Measurements from ENCODE around the gene APOBEC3B. TPM values are rescaled to one million over a fixed set of nuclear protein-coding genes. Genes with fewer than 3 reads are reported as not detected.

APOBEC3B gene
- total RNA-seq: 17.0 and 17.2 TPM in 2 replicates

DNA sequence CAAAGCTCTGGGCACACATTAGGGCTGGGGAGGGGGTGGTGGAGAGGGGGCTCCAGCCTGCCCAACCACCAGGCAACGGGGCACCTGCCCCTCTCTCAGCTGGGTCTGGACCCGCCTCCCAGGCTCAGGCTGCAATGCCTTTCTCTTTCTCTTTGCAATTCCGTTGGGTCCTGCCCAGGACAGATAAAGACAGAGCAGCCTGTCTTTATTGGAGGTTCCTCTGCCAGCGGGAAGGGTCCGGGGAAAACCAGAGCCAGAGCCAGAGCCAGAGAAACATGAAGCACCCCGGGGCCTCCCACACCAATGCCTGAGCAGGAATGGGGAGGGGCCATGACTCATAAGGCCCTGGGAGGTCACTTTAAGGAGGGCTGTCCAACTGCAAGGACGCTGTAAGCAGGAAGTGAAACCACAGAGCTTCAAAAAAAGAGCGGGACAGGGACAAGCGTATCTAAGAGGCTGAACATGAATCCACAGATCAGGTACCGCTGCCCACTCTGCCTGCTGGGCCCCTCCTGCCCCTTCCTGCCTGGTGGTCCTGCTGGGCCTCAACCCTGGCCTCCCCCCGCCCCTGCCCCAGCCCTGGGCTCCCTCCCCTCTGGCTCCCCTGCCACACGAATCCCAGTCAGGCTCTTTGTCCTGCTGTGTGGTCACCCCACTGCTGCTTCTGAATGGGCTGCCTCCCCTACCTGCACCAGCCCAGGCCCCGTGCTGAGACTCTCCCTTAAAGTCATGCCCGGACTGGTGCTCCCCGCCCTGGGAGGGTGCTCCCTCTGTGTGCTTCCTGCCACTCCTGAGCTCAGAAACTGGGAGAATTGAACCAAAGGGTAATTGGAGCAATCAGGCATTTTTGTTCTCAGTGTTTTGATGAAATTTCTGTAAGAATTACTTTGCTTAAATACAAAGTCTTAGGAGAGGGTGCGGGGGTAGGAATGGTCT lies at the start of gene APOBEC3B:
Gene APOBEC3B (plus strand): TSS at position 356 of the 936 bp plus-strand sequence. CDS start 107 bp downstream, at position 463.
- peak; percentile 76 for DNase-seq (ENCODE audit: low spot score)
- H3K27ac Mint-ChIP-seq: peak within 1 kb of the TSS; percentile 95
- peaks cover 7% of the 10 kb centered on the region for H3K9me3 Mint-ChIP-seq
- H3K36me3 Mint-ChIP-seq (ENCODE audit: low read depth): peaks cover 32% of the 10 kb centered on the region
- H3K4me3 Mint-ChIP-seq (ENCODE audit: low read depth): peak within 1 kb of the TSS; percentile 84
- H3K27me3 Mint-ChIP-seq (ENCODE audit: low read depth): peaks cover 2% of the 10 kb centered on the region
- intact Hi-C loops (cut with micrococcal nuclease): no loop called here
- H3K4me1 Mint-ChIP-seq (ENCODE audit: low read depth): peaks cover 41% of the 10 kb centered on the region

DNA sequence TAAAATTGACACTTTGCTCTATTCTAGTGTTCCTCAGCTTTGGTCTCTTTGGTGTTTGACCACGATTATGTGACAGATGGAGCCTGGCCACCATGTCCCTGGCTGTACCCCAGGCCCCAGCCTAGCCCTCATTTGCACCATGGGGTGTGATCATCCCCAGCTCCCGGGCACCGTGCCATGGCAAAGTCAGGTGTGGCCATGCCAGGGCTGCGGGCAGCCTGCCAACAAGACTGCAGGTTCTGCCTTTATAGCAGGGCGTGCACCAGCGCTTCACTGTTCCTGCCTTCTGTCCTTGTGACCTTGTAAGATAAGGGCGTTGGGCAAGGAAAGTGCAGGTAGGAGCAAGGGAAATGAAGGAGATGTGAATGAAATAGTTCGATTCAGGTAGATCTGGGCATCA lies 47.1 kb upstream of the APOBEC3B start:
- peaks cover 43% of the 10 kb centered on the region for H3K27me3 Mint-ChIP-seq (ENCODE audit: low read depth)
- DNase-seq (ENCODE audit: low spot score): no peak
- H3K4me1 Mint-ChIP-seq (ENCODE audit: low read depth): peaks cover 5% of the 10 kb centered on the region
- H3K36me3 Mint-ChIP-seq (ENCODE audit: low read depth): no peaks in the 10 kb centered on the region
- intact Hi-C loops (cut with micrococcal nuclease): no loop called here
- H3K27ac Mint-ChIP-seq: no peak overlapping the region
- H3K9me3 Mint-ChIP-seq: no peaks in the 10 kb centered on the region
- no peak overlapping the region for H3K4me3 Mint-ChIP-seq (ENCODE audit: low read depth)

DNA sequence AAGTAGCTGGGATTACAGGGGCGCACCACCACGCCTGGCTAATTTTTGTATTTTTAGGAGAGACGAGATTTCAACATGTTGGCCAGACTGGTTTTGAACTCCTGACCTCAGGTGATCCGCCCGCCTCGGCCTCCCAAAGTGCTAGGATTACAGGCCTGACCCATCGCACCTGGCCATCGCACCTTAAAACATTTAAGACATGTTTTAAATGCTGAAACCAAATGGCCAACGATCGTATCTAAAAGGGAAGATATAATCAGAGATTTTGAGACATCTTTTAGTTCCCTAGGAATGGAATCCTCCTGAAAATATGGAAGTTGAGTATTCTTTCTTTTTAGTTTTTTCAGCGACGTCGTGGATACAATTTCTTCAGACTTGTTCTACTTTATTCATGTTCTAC lies 46.5 kb upstream of the APOBEC3B start:
- Mint-ChIP-seq H3K27ac (no peak overlapping the region), H3K9me3 (no peaks in the 10 kb centered on the region), H3K27me3 (ENCODE audit: low read depth) (peaks cover 44% of the 10 kb centered on the region), H3K4me1 (ENCODE audit: low read depth) (peaks cover 5% of the 10 kb centered on the region), H3K4me3 (ENCODE audit: low read depth) (no peak overlapping the region), H3K36me3 (ENCODE audit: low read depth) (no peaks in the 10 kb centered on the region)
- intact Hi-C loops (cut with micrococcal nuclease): no loop called here
- DNase-seq (ENCODE audit: low spot score): no peak

DNA sequence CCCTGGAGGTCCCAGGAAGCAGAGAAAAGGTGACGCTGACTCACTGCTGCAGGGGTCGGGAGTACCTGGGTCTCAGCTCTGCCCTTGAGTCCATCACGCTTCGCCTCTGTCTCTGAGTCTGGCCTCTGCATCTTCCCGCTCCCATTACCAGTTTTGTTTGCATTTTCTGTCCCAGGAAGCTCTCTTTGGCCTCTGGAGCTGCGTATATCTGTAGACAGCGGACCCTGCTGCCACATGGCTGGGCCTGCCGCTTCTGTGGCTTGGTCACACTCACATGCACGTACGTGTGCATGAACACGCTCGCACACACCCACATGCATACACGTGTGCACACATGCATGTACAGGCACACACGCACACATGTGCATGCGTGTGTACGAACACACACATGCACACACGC lies 45.6 kb upstream of the APOBEC3B start:
- Mint-ChIP-seq H3K27me3 (ENCODE audit: low read depth) (peaks cover 44% of the 10 kb centered on the region), H3K4me1 (ENCODE audit: low read depth) (peaks cover 14% of the 10 kb centered on the region), H3K27ac (no peak overlapping the region), H3K36me3 (ENCODE audit: low read depth) (no peaks in the 10 kb centered on the region), H3K9me3 (no peaks in the 10 kb centered on the region), H3K4me3 (ENCODE audit: low read depth) (no peak overlapping the region)
- no peak for DNase-seq (ENCODE audit: low spot score)
- intact Hi-C loops (cut with micrococcal nuclease): no loop called here

DNA sequence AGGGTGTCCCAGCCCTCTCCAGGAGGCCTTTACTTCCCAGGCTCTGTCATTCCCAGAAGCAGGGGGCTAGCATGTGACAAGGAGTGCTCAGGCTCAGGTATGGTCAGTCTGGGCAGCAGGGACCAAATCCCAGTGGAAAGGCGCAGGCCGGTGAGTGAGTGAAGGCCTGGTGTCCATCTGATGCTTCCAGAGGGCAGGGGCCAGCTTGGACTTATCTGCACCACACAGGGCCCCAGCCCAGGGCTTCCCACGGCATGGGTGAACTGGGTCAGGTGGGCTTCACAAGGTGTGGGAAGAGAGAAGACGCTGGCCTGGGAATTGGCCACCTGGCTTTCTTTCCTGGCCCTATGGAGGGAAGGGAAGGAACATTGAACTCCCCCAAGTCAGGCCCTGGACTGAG lies 45.1 kb upstream of the APOBEC3B start:
- DNase-seq (ENCODE audit: low spot score): no peak
- intact Hi-C loops (cut with micrococcal nuclease): no loop called here
- Mint-ChIP-seq H3K9me3 (no peaks in the 10 kb centered on the region), H3K27ac (no peak overlapping the region), H3K27me3 (ENCODE audit: low read depth) (peaks cover 44% of the 10 kb centered on the region), H3K36me3 (ENCODE audit: low read depth) (no peaks in the 10 kb centered on the region), H3K4me3 (ENCODE audit: low read depth) (no peak overlapping the region), H3K4me1 (ENCODE audit: low read depth) (peaks cover 18% of the 10 kb centered on the region)

DNA sequence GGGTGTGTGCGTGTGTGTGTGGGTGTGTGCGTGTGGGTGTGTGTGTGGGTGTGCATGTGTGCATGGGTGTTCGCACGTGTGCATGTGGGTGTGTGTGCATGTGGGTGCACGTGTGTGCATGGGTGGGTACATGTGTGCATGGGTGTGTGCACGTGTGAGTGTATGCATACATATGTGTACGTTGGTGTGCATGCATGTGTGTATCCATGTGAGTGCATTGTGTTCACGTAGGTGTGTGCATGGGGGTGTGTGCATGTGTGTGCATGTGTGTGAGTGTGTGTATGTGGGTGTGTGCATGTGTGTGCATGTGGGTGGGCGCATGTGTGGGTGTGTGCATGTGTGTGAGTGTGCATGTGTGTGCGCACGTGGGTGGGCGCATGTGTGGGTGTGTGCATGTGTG lies 44.6 kb upstream of the APOBEC3B start:
- Mint-ChIP-seq H3K36me3 (ENCODE audit: low read depth) (no peaks in the 10 kb centered on the region), H3K9me3 (no peaks in the 10 kb centered on the region), H3K4me3 (ENCODE audit: low read depth) (no peak overlapping the region), H3K4me1 (ENCODE audit: low read depth) (peaks cover 21% of the 10 kb centered on the region), H3K27ac (peak overlapping the region; percentile 45), H3K27me3 (ENCODE audit: low read depth) (peaks cover 40% of the 10 kb centered on the region)
- DNase-seq (ENCODE audit: low spot score): no peak
- intact Hi-C loops (cut with micrococcal nuclease): no loop called here

DNA sequence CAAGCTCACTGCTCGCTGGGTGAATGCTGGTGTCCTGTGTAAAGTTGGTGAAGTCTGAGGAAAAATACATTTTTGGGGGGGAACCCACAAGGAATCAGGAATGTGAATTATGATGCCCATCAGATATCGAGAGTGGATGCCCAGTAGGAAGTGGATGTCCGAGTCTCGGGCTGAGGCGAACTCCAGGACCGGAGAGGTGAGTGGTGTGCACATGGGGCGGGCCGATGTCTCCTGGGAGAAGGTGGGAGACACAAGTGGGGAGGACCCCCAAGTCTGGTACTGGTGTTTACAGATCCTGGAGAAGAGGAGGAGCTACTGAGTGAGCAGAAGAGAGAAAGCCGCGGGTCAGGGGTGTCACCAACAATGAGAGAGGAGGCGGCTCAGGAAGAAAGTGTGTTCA lies 43.9 kb upstream of the APOBEC3B start:
- intact Hi-C loops (cut with micrococcal nuclease): no loop called here
- H3K36me3 Mint-ChIP-seq (ENCODE audit: low read depth): no peaks in the 10 kb centered on the region
- DNase-seq (ENCODE audit: low spot score): no peak
- H3K4me3 Mint-ChIP-seq (ENCODE audit: low read depth): no peak overlapping the region
- peaks cover 23% of the 10 kb centered on the region for H3K4me1 Mint-ChIP-seq (ENCODE audit: low read depth)
- peaks cover 38% of the 10 kb centered on the region for H3K27me3 Mint-ChIP-seq (ENCODE audit: low read depth)
- H3K9me3 Mint-ChIP-seq: no peaks in the 10 kb centered on the region
- no peak overlapping the region for H3K27ac Mint-ChIP-seq

DNA sequence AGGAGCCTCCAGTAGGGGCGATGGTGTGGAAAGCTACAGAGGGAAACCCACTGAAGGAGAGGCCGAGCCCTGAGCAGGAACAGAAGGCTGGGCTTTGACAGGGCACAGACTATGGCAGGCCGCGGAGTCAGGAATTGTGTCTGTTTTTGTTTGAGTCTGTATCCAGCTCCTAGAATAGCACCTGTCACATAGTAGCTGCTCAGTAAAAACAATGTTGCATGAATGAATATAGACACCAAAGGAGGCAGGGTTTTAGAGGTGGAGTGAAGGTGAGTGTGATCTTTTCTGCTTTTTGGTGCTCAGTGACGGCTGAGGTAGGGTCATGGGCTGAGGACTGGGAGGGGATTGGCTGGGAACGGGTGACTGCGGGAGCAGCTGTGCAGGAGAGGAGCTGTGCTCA lies 43.2 kb upstream of the APOBEC3B start:
- intact Hi-C loops (cut with micrococcal nuclease): no loop called here
- H3K4me1 Mint-ChIP-seq (ENCODE audit: low read depth): peaks cover 27% of the 10 kb centered on the region
- peaks cover 3% of the 10 kb centered on the region for H3K36me3 Mint-ChIP-seq (ENCODE audit: low read depth)
- no peak for DNase-seq (ENCODE audit: low spot score)
- peaks cover 39% of the 10 kb centered on the region for H3K27me3 Mint-ChIP-seq (ENCODE audit: low read depth)
- H3K27ac Mint-ChIP-seq: no peak overlapping the region
- H3K9me3 Mint-ChIP-seq: no peaks in the 10 kb centered on the region
- H3K4me3 Mint-ChIP-seq (ENCODE audit: low read depth): no peak overlapping the region

DNA sequence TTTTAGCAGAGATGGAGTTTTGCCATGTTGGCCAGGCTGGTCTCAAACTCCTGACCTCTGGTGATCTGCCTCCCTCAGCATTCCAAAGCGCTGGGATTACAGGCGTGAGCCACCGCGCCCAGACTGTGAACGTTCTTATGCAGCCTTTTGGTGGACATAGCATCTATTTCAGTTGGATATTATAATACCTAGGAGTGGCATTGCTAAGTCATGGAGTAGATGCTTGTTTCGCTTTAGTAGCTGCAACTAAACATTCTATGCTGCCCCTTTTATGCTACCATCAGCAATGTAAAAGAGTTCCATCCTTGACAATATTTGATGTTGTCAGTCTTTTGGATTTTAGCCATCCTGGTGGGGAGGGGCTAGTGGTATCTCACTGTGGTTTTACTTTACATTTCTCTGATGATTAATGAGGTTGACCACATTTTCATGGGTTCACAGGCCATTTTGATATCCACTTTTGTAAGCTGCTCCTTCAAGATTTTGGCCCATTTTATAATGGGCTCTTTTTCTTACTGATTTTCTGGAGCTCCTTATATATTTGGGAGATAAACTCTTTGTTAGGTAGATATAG lies 41.2 kb upstream of the APOBEC3B start:
- H3K27me3 Mint-ChIP-seq (ENCODE audit: low read depth): peaks cover 35% of the 10 kb centered on the region
- H3K4me3 Mint-ChIP-seq (ENCODE audit: low read depth): peak overlapping the region; percentile 50
- H3K36me3 Mint-ChIP-seq (ENCODE audit: low read depth): peaks cover 3% of the 10 kb centered on the region
- no peak for DNase-seq (ENCODE audit: low spot score)
- H3K4me1 Mint-ChIP-seq (ENCODE audit: low read depth): peaks cover 27% of the 10 kb centered on the region
- intact Hi-C loops (cut with micrococcal nuclease): loop anchor here (1.0 to 10.0 kb wide), 7 partner anchors 13 to 294 kb away; partner anchors contain the start of genes APOBEC3H and SUN2
- H3K9me3 Mint-ChIP-seq: no peaks in the 10 kb centered on the region
- peak overlapping the region; percentile 84 for H3K27ac Mint-ChIP-seq

DNA sequence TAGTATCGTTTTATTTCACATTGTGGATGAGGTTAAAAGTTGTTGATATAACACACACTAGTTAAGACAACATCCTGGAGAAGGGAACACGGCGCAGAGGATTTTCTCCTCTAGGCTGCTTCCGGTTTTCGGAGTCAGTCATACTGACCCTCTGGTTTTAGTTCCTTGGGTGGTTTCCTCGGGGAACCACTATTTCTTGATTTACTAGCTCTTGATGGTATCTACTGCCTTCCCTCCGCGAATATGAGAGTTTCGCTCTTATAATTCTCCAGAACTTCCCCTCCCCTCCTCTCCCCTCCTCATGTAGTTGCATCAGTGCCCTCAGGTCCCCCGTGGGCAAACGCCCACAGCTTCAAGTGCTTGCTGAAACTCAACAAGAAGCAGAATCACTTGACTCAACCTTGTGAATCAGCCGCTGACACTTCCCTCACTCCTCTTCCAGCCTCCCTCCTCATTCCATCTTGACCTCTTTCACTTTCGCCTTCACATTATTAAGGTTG lies 40.6 kb upstream of the APOBEC3B start:
- peak overlapping the region; percentile 84 for H3K27ac Mint-ChIP-seq
- DNase-seq (ENCODE audit: low spot score): peak; percentile 36
- no peaks in the 10 kb centered on the region for H3K9me3 Mint-ChIP-seq
- H3K36me3 Mint-ChIP-seq (ENCODE audit: low read depth): peaks cover 3% of the 10 kb centered on the region
- H3K4me1 Mint-ChIP-seq (ENCODE audit: low read depth): peaks cover 27% of the 10 kb centered on the region
- peak overlapping the region; percentile 50 for H3K4me3 Mint-ChIP-seq (ENCODE audit: low read depth)
- H3K27me3 Mint-ChIP-seq (ENCODE audit: low read depth): peaks cover 36% of the 10 kb centered on the region
- intact Hi-C loops (cut with micrococcal nuclease): loop anchor here (1.0 to 10.0 kb wide), 7 partner anchors 13 to 293 kb away; partner anchors contain the start of genes APOBEC3H and SUN2

DNA sequence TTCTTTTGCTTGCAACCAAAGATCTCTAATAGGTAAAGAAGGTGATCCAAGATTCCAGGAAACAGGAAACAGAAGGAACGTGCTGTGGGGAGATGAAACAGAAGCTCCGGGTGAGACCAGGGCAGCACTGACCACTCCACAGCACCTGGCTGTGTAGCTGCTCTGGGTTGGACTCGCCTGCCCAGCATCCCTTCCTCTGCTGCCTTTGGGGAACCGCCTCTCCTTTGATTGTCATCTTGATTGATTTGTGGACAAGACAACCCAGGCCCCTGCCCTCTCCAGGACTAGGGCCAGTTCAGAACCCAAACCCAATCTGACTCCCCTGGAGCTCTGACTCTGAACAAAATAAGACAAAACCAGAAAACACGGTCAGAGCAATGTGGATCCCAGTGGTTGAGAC lies 39.4 kb upstream of the APOBEC3B start:
- Mint-ChIP-seq H3K27me3 (ENCODE audit: low read depth) (peaks cover 42% of the 10 kb centered on the region), H3K4me3 (ENCODE audit: low read depth) (peak overlapping the region; percentile 19), H3K36me3 (ENCODE audit: low read depth) (peaks cover 3% of the 10 kb centered on the region), H3K27ac (no peak overlapping the region), H3K4me1 (ENCODE audit: low read depth) (peaks cover 31% of the 10 kb centered on the region), H3K9me3 (no peaks in the 10 kb centered on the region)
- DNase-seq (ENCODE audit: low spot score): no peak
- intact Hi-C loops (cut with micrococcal nuclease): loop anchor here (5.0 to 10.0 kb wide), 4 partner anchors 155 to 292 kb away; partner anchors contain the start of genes APOBEC3H and SUN2

DNA sequence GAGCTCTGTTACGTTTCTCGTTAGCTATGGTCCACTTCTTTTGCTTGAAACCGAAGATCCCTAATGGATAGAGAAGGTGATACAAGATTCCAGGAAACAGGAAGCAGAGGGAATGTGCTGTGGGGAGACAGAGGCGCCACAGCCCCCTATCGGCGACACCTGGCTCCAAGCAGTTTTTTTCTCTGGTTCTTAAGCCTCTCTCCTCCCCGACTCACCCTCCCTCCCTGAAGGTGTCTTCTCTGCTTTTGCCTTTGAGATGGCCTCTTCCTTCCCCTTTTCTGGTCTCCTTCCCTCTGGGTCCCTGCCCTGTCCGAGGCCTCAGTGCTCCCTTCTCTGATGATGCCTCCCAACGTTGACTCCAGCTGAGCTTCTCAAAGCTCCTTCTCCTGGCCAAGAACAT lies 38.9 kb upstream of the APOBEC3B start:
- peaks cover 34% of the 10 kb centered on the region for H3K4me1 Mint-ChIP-seq (ENCODE audit: low read depth)
- no peak for DNase-seq (ENCODE audit: low spot score)
- intact Hi-C loops (cut with micrococcal nuclease): loop anchor here (5.0 to 10.0 kb wide), 4 partner anchors 154 to 292 kb away; partner anchors contain the start of genes APOBEC3H and SUN2
- no peaks in the 10 kb centered on the region for H3K9me3 Mint-ChIP-seq
- H3K4me3 Mint-ChIP-seq (ENCODE audit: low read depth): peak overlapping the region; percentile 1
- H3K36me3 Mint-ChIP-seq (ENCODE audit: low read depth): peaks cover 3% of the 10 kb centered on the region
- peaks cover 40% of the 10 kb centered on the region for H3K27me3 Mint-ChIP-seq (ENCODE audit: low read depth)
- H3K27ac Mint-ChIP-seq: peak overlapping the region; percentile 2

All from activated T-helper 2 cell treated with anti-CD3 and anti-CD28 coated beads, Interferon-gamma antibody, Interleukin-2, Interleukin-4, amounts not matched to agents 10 μg/mL and 5 μg/mL and 100 μg/mL, durations not matched to agents 14 hours and 24 hours and 36 hours (primary cell).